ENCODE data around the gene CACHD1.

- TF ChIP-seq CTCF (conservative IDR thresholded peaks at IDR 0.05; ENCODE audit: low read length) (no peak), EZH2phosphoT487 (IDR thresholded peaks at IDR 0.05; ENCODE audit: borderline replicate concordance, low read depth, low read length) (no peak)
Measured at GRCh38 chr1:64480999-64481772, 11.3 kb downstream of the CACHD1 start.
